Uterus (tissue), 2 donors: ENCODE results near the gene GRM1.

Experiments used
- CTCF ChIP-seq, 4 experiments: fragments of 200-600 bp in 2 of 4; fragments of 450-650 bp in 2 of 4; sonication (generic) in 2 of 4; IDR thresholded peaks; one replicate each; pipeline ENCODE4 v1.5.1; 2016 to 2019; ENCODE audit warnings: antibody characterized with exemption in 4 of 4, mild to moderate bottlenecking in 2 of 4, moderate library complexity in 1 of 4
- POLR2A ChIP-seq, 2 donors: fragments of 450-650 bp; IDR thresholded peaks; one replicate each; pipeline ENCODE4 v1.6.1; 2016; ENCODE audit warnings: antibody characterized with exemption in 2 of 2, mild to moderate bottlenecking in 1 of 2, moderate library complexity in 1 of 2

DNA sequence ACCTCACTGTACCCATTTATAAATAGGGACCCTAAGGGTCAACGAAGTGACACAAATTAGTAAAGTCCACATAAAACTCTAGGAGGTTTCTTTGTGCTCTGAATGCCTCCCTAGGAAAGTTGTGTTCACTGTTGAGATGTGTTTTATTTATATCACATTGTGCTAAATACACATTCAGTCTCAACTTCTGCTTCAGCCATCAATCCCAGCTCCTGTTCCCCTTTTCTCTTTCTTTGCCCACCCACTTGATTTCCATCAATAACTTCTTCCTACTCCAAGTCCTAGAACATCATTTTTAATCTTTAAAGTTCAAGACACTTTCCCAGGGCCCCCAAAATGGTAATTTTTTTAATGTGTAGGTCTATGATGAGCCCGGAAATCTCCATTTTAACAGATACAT is 306.5 kb downstream of the GRM1 start:
- TF ChIP-seq CTCF (IDR thresholded peaks at IDR 0.05) (no peak), POLR2A (IDR thresholded peaks at IDR 0.05) (no peak)
